WTC11 (cell line): ENCODE measurements around the gene AQP12A. TPM values are rescaled to one million over a fixed set of nuclear protein-coding genes. Genes with fewer than 3 reads are reported as not detected.
"Not testable (repeated sequence)": the region's sequence is repeated elsewhere in the genome, so short reads cannot be mapped to it uniquely, and the experiment has no call there.

Experiments used
- ATAC-seq: fragments of 200-7000 bp; cut with Tn5 transposase; 2 replicates; pipeline ENCODE4 v1.10.0; 2021; ENCODE audit warnings: mild to moderate bottlenecking, moderate library complexity
- Bru-seq: library from RNA; stranded (reverse); fragments of 400-500 nt; gene quantifications from one replicate; lab custom pipeline; 2021; lab: Mats Ljungman, UMichigan
- CTCF ChIA-PET: fragments of 300-600 bp; sonication (Branson Sonifier 250); formaldehyde crosslinking; loops from one replicate; lab custom pipeline; 2021; ENCODE audit warnings: antibody characterized with exemption; lab: Charles Lee
- POLR2A ChIA-PET: fragments of 350-600 bp; sonication (Branson Sonifier 250); formaldehyde crosslinking; loops from one replicate; lab custom pipeline; 2021; ENCODE audit warnings: antibody characterized with exemption; lab: Charles Lee
- DNase-seq: peaks from one replicate; pipeline ENCODE4 v3.0.0; 2021; ENCODE audit warnings: low spot score
- H3K27ac Mint-ChIP-seq: 2 replicates; pipeline ENCODE4 v1.8.0; 2021; ENCODE audit warnings: mixed read lengths
- H3K27me3 Mint-ChIP-seq: 2 replicates; pipeline ENCODE4 v1.8.0; 2021; ENCODE audit warnings: low read depth, mild to moderate bottlenecking, moderate library complexity, mixed read lengths
- H3K36me3 Mint-ChIP-seq: 2 replicates; pipeline ENCODE4 v1.8.0; 2021; ENCODE audit warnings: mixed read lengths
- H3K4me1 Mint-ChIP-seq: 2 replicates; pipeline ENCODE4 v1.8.0; 2022; ENCODE audit warnings: mixed read lengths
- H3K4me3 Mint-ChIP-seq: 2 replicates; pipeline ENCODE4 v1.8.0; 2021; ENCODE audit warnings: mild to moderate bottlenecking, moderate library complexity, mixed read lengths
- H3K9me3 Mint-ChIP-seq: 2 replicates; pipeline ENCODE4 v1.8.0; 2021; ENCODE audit warnings: mixed read lengths
- ARID4B ChIP-seq: sonication (generic); formaldehyde crosslinking; IDR thresholded peaks from 2 replicates; pipeline ENCODE4 v1.8.0; 2023; ENCODE audit warnings: missing genetic modification reagents, mild to moderate bottlenecking, borderline replicate concordance
- CDX4 ChIP-seq: fragments of 250-450 bp; sonication (Bioruptor Pico); IDR thresholded peaks from 2 replicates; pipeline ENCODE4 v1.9.0; 2021; ENCODE audit warnings: moderate library complexity, mild to moderate bottlenecking, inconsistent platforms, borderline replicate concordance
- E2F4 ChIP-seq: sonication (generic); formaldehyde crosslinking; IDR thresholded peaks from 2 replicates; pipeline ENCODE4 v1.8.1; 2022; ENCODE audit warnings: low read depth, mild to moderate bottlenecking, moderate library complexity, missing genetic modification reagents, borderline replicate concordance
- ESRRA ChIP-seq: sonication (generic); formaldehyde crosslinking; IDR thresholded peaks from 2 replicates; pipeline ENCODE4 v1.8.1; 2022; ENCODE audit warnings: mild to moderate bottlenecking, missing genetic modification reagents, borderline replicate concordance
- ETV6 ChIP-seq: sonication (generic); formaldehyde crosslinking; IDR thresholded peaks from 2 replicates; pipeline ENCODE4 v1.8.1; 2022; ENCODE audit warnings: mild to moderate bottlenecking, missing genetic modification reagents
- FOXJ3 ChIP-seq: sonication (generic); formaldehyde crosslinking; IDR thresholded peaks from 2 replicates; pipeline ENCODE4 v1.9.0; 2021; ENCODE audit warnings: missing genetic modification reagents, mild to moderate bottlenecking, borderline replicate concordance
- GABPB1 ChIP-seq: sonication (generic); formaldehyde crosslinking; IDR thresholded peaks from 2 replicates; pipeline ENCODE4 v1.8.1; 2023; ENCODE audit warnings: mild to moderate bottlenecking, missing genetic modification reagents
- MXD4 ChIP-seq: fragments of 250-450 bp; sonication (Bioruptor Pico); IDR thresholded peaks from 2 replicates; pipeline ENCODE4 v1.8.0; 2021; ENCODE audit warnings: mild to moderate bottlenecking, moderate library complexity, borderline replicate concordance
- MYBL2 ChIP-seq: sonication (generic); formaldehyde crosslinking; IDR thresholded peaks from 2 replicates; pipeline ENCODE4 v1.8.1; 2023; ENCODE audit warnings: mild to moderate bottlenecking, moderate library complexity, missing genetic modification reagents
- TEAD1 ChIP-seq: sonication (generic); formaldehyde crosslinking; IDR thresholded peaks from 2 replicates; pipeline ENCODE4 v1.8.0; 2022; ENCODE audit warnings: mild to moderate bottlenecking, missing genetic modification reagents
- TP53 ChIP-seq: sonication (generic); formaldehyde crosslinking; IDR thresholded peaks from 2 replicates; pipeline ENCODE4 v1.8.1; 2023; ENCODE audit warnings: mild to moderate bottlenecking, missing genetic modification reagents
- ZBTB21 ChIP-seq: sonication (generic); formaldehyde crosslinking; IDR thresholded peaks from 2 replicates; pipeline ENCODE4 v1.8.1; 2023; ENCODE audit warnings: mild to moderate bottlenecking, missing genetic modification reagents, borderline replicate concordance
- ZBTB43 ChIP-seq: sonication (generic); formaldehyde crosslinking; IDR thresholded peaks from 2 replicates; pipeline ENCODE4 v1.8.1; 2023; ENCODE audit warnings: mild to moderate bottlenecking, missing genetic modification reagents
- ZNF121 ChIP-seq: sonication (generic); formaldehyde crosslinking; IDR thresholded peaks from 2 replicates; pipeline ENCODE4 v1.8.0; 2023; ENCODE audit warnings: missing genetic modification reagents
- ZNF317 ChIP-seq: sonication (generic); formaldehyde crosslinking; IDR thresholded peaks from 2 replicates; pipeline ENCODE4 v1.8.1; 2023; ENCODE audit warnings: low read depth, mild to moderate bottlenecking, moderate library complexity, missing genetic modification reagents, borderline replicate concordance
- ZNF671 ChIP-seq: fragments of 250-450 bp; sonication (Bioruptor Pico); IDR thresholded peaks from 2 replicates; pipeline ENCODE4 v1.8.0; 2021; ENCODE audit warnings: mild to moderate bottlenecking
- long read RNA-seq, 3 experiments: library from RNA in 1 of 3; library from capped mRNA in 1 of 3; library from polyadenylated mRNA in 1 of 3; unstranded in 2 of 3; stranded (forward) in 1 of 3; transcript quantifications; one replicate each; pipeline ENCODE4 v2.0.0, GENCODE V29; 2021
- total RNA-seq: library from RNA; stranded (reverse); gene quantifications from 3 replicates; pipeline ENCODE4 v1.2.3, GENCODE V29; 2021
- TF ChIP-seq, protein P1 (sequence below): sonication (generic); formaldehyde crosslinking; IDR thresholded peaks from 2 replicates; pipeline ENCODE4 v1.8.0; 2022; ENCODE audit warnings: mild to moderate bottlenecking, missing genetic modification reagents
- TF ChIP-seq, protein P2 (sequence below): sonication (generic); formaldehyde crosslinking; IDR thresholded peaks from 2 replicates; pipeline ENCODE4 v1.8.0; 2022; ENCODE audit warnings: mild to moderate bottlenecking, missing genetic modification reagents
- TF ChIP-seq, protein P3 (sequence below): fragments of 250-450 bp; sonication (Bioruptor Pico); IDR thresholded peaks from 2 replicates; pipeline ENCODE4 v1.8.0; 2021; ENCODE audit warnings: mild to moderate bottlenecking

AQP12A gene
- total RNA-seq (not detected in 3 replicates), Bru-seq, nascent RNA (not detected)
- long read RNA-seq, experiment 1: 0 reads
- long read RNA-seq, experiment 2: 0 reads
- long read RNA-seq, experiment 3: 0 reads

DNA sequence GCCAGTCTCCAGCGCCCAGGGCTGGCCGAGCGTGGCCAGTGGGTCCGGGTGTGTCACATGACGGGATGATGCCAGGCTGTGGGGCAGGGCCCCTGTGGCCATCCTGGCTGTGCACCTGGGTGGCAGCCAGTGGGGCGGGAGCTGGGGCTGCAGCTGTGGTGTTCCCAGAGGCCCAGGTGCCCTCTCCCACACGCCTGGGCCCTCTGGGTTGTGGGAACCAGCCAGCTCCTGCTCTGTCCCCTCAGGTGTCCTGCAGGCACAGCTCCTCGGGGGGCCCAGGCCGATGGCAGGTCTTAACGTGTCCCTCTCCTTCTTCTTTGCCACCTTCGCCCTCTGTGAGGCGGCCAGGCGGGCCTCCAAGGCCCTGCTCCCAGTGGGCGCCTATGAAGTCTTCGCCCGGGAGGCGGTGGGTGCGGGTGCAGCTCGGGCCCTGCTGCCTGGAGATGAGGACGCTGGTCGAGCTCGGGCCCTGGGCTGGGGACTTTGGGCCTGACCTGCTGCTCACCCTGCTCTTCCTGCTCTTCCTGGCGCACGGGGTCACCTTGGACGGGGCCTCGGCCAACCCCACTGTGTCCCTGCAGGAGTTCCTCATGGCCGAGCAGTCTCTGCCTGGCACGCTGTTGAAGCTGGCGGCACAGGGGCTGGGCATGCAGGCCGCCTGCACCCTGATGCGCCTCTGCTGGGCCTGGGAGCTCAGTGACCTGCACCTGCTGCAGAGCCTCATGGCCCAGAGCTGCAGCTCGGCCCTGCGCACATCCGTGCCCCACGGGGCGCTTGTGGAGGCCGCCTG, at the start of gene AQP12A:
TSS of gene AQP12A (plus strand) at position 236 of the 790 bp plus-strand sequence. CDS start at position 284, 48 bp downstream.
- CTCF ChIA-PET, H3K4me3 Mint-ChIP-seq, H3K36me3 Mint-ChIP-seq, H3K27me3 Mint-ChIP-seq, POLR2A ChIA-PET, H3K27ac Mint-ChIP-seq, H3K9me3 Mint-ChIP-seq, H3K4me1 Mint-ChIP-seq, ATAC-seq: not testable (repeated sequence)
- DNase-seq: peak; percentile 5

GRCh38 chr2:240642061-240642805, 49.4 kb upstream of the AQP12A start:
- POLR2A ChIA-PET: no interaction called here
- no peak for TF ChIP-seq GABPB1 (CRISPR knock-in tag)
- no peak for TF ChIP-seq MXD4
- TF ChIP-seq ZNF317 (CRISPR knock-in tag): no peak
- TF ChIP-seq ESRRA (CRISPR knock-in tag): no peak
- TF ChIP-seq E2F4 (CRISPR knock-in tag): no peak
- TF ChIP-seq, protein P1, sequence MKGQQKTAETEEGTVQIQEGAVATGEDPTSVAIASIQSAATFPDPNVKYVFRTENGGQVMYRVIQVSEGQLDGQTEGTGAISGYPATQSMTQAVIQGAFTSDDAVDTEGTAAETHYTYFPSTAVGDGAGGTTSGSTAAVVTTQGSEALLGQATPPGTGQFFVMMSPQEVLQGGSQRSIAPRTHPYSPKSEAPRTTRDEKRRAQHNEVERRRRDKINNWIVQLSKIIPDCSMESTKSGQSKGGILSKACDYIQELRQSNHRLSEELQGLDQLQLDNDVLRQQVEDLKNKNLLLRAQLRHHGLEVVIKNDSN (CRISPR knock-in tag): no peak
- TF ChIP-seq ZBTB43 (CRISPR knock-in tag): no peak
- no peak for TF ChIP-seq ARID4B (CRISPR knock-in tag)
- TF ChIP-seq, protein P2, sequence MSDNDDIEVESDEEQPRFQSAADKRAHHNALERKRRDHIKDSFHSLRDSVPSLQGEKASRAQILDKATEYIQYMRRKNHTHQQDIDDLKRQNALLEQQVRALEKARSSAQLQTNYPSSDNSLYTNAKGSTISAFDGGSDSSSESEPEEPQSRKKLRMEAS: no peak
- TF ChIP-seq MYBL2 (CRISPR knock-in tag): no peak
- TF ChIP-seq FOXJ3 (CRISPR knock-in tag): no peak
- no peak for TF ChIP-seq ETV6
- no peak for TF ChIP-seq ZNF121 (CRISPR knock-in tag)
- no peak for TF ChIP-seq TEAD1 (CRISPR knock-in tag)
- no peak for TF ChIP-seq TP53 (CRISPR knock-in tag)
- TF ChIP-seq ZNF671 (CRISPR knock-in tag): no peak
- TF ChIP-seq, protein P3, sequence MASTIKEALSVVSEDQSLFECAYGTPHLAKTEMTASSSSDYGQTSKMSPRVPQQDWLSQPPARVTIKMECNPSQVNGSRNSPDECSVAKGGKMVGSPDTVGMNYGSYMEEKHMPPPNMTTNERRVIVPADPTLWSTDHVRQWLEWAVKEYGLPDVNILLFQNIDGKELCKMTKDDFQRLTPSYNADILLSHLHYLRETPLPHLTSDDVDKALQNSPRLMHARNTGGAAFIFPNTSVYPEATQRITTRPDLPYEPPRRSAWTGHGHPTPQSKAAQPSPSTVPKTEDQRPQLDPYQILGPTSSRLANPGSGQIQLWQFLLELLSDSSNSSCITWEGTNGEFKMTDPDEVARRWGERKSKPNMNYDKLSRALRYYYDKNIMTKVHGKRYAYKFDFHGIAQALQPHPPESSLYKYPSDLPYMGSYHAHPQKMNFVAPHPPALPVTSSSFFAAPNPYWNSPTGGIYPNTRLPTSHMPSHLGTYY (CRISPR knock-in tag): no peak
- no peak for TF ChIP-seq ZBTB21 (CRISPR knock-in tag)
- TF ChIP-seq CDX4 (CRISPR knock-in tag): no peak
- H3K4me3 Mint-ChIP-seq: no peak overlapping the region
- ATAC-seq: no peak
- H3K27ac Mint-ChIP-seq: no peak overlapping the region
- H3K27me3 Mint-ChIP-seq: peaks cover 3% of the 10 kb centered on the region; the same call in 1 of the 2 replicates
- DNase-seq: no peak
- no peaks in the 10 kb centered on the region for H3K36me3 Mint-ChIP-seq
- H3K4me1 Mint-ChIP-seq: no peaks in the 10 kb centered on the region
- CTCF ChIA-PET: no interaction called here
- no peaks in the 10 kb centered on the region for H3K9me3 Mint-ChIP-seq
